ENCODE measurements around the gene B3GNT7.

Gene B3GNT7

GRCh38 chr2:231353469-231353868 lies 42.0 kb upstream of the B3GNT7 start:
- no peak for DNase-seq (ENCODE audit: low read depth)
- TF ChIP-seq CTCF (conservative IDR thresholded peaks at IDR 0.05; ENCODE audit: control insufficient read depth, insufficient read depth, low read depth, low read length), result no peak

GRCh38 chr2:231355508-231356465 lies 39.7 kb upstream of the B3GNT7 start:
- DNase-seq (ENCODE audit: low read depth), result no peak
- no peak for TF ChIP-seq CTCF (conservative IDR thresholded peaks at IDR 0.05; ENCODE audit: control insufficient read depth, insufficient read depth, low read depth, low read length)
- H3K4me3 ChIP-seq (ENCODE audit: control insufficient read depth, low read depth, low read length), result no peak overlapping the region

More at GRCh38 chr2:231353469-231353868, 42.0 kb upstream of the B3GNT7 start:
- H3K4me3 ChIP-seq (ENCODE audit: control insufficient read depth, low read depth, low read length), result no peak overlapping the region

GRCh38 chr2:231356466-231356844 lies 39.1 kb upstream of the B3GNT7 start:
- no peak for TF ChIP-seq CTCF (conservative IDR thresholded peaks at IDR 0.05; ENCODE audit: control insufficient read depth, insufficient read depth, low read depth, low read length)
- H3K4me3 ChIP-seq (ENCODE audit: control insufficient read depth, low read depth, low read length), result no peak overlapping the region
- DNase-seq (ENCODE audit: low read depth), result peak; percentile 12

GRCh38 chr2:231357048-231357447 lies 38.5 kb upstream of the B3GNT7 start:
- DNase-seq (ENCODE audit: low read depth), result no peak
- no peak overlapping the region for H3K4me3 ChIP-seq (ENCODE audit: control insufficient read depth, low read depth, low read length)
- TF ChIP-seq CTCF (conservative IDR thresholded peaks at IDR 0.05; ENCODE audit: control insufficient read depth, insufficient read depth, low read depth, low read length), result no peak

- no peak for DNase-seq (ENCODE audit: low read depth)
- TF ChIP-seq CTCF (conservative IDR thresholded peaks at IDR 0.05; ENCODE audit: control insufficient read depth, insufficient read depth, low read depth, low read length), result no peak
- H3K4me3 ChIP-seq (ENCODE audit: control insufficient read depth, low read depth, low read length), result no peak overlapping the region
Observed at GRCh38 chr2:231357931-231358330, 37.6 kb upstream of the B3GNT7 start.

GRCh38 chr2:231359441-231359840 lies 36.1 kb upstream of the B3GNT7 start:
- TF ChIP-seq CTCF (conservative IDR thresholded peaks at IDR 0.05; ENCODE audit: control insufficient read depth, insufficient read depth, low read depth, low read length), result no peak
- no peak overlapping the region for H3K4me3 ChIP-seq (ENCODE audit: control insufficient read depth, low read depth, low read length)
- DNase-seq (ENCODE audit: low read depth), result no peak

Data from fibroblast of mammary gland (primary cell).